OCI-LY3 (cell line): ENCODE results near the gene WLS.

Experiments used
- H2AFZ ChIP-seq: fragments of 200-600, 300-600 bp; shearing (Covaris generic); 2 replicates; pipeline ENCODE4 v1.6.0; 2014; ENCODE audit warnings: antibody characterized with exemption, low read depth, low read length
- H3K27ac ChIP-seq: fragments of 200-600, 300-600 bp; sonication (generic); 2 replicates; pipeline ENCODE4 v1.5.1; 2014; ENCODE audit warnings: mild to moderate bottlenecking, low read length, moderate library complexity, mixed read lengths
- H3K27me3 ChIP-seq: fragments of 200-600, 300-600 bp; sonication (generic); 2 replicates; pipeline ENCODE4 v1.6.1; 2014; ENCODE audit warnings: low read depth, low read length, mixed read lengths
- H3K36me3 ChIP-seq: fragments of 200-600, 300-600 bp; sonication (generic); replicated peaks from 2 replicates; pipeline ENCODE3; 2014; ENCODE audit warnings: low read depth, low read length, mixed read lengths
- H3K4me1 ChIP-seq: fragments of 300-600, 200-600 bp; sonication (generic); 2 replicates; pipeline ENCODE4 v1.6.1; 2014; ENCODE audit warnings: low read length, mixed read lengths
- H3K4me2 ChIP-seq: fragments of 200-600, 300-600 bp; sonication (generic); 2 replicates; pipeline ENCODE4 v1.6.1; 2014; ENCODE audit warnings: low read length, mixed read lengths
- H3K4me3 ChIP-seq: fragments of 300-600, 200-600 bp; sonication (generic); 2 replicates; pipeline ENCODE4 v1.5.1; 2014; ENCODE audit warnings: antibody characterized with exemption, mild to moderate bottlenecking, low read length, moderate library complexity
- H3K79me2 ChIP-seq: fragments of 300-600, 200-600 bp; shearing (Covaris generic); 2 replicates; pipeline ENCODE4 v1.6.1; 2014; ENCODE audit warnings: mild to moderate bottlenecking, low read length, mixed read lengths
- H3K9ac ChIP-seq: fragments of 300-600, 200-600 bp; shearing (Covaris generic); 2 replicates; pipeline ENCODE4 v1.6.0; 2014; ENCODE audit warnings: mild to moderate bottlenecking, low read length, moderate library complexity
- H3K9me3 ChIP-seq: fragments of 200-600, 300-600 bp; shearing (Covaris generic); 2 replicates; pipeline ENCODE4 v1.6.1; 2014; ENCODE audit warnings: low read length, mixed read lengths; ENCODE audit not compliant: insufficient read depth
- H4K20me1 ChIP-seq: fragments of 200-600, 300-600 bp; sonication (generic); 2 replicates; pipeline ENCODE4 v1.6.1; 2016; ENCODE audit warnings: low read length, mixed read lengths; ENCODE audit not compliant: insufficient read depth
- CTCF ChIP-seq: fragments of 200-600, 300-600 bp; sonication (generic); IDR thresholded peaks from 2 replicates; pipeline ENCODE4 v1.5.1; 2014; ENCODE audit warnings: antibody characterized with exemption, low read length, low read depth
- EZH2phosphoT487 ChIP-seq: fragments of 200-600 bp; shearing (Covaris generic); IDR thresholded peaks from 2 replicates; pipeline ENCODE4 v1.6.1; 2018; ENCODE audit warnings: antibody characterized with exemption, mixed run types, low read depth

Gene WLS

GRCh38 chr1:68206848-68207689 is 25.3 kb downstream of the WLS start:
- Histone ChIP-seq H3K9me3 (no peaks in the 10 kb centered on the region), H3K4me1 (peaks cover 5% of the 10 kb centered on the region), H3K79me2 (no peaks in the 10 kb centered on the region), H2AFZ (no peak overlapping the region), H4K20me1 (no peaks in the 10 kb centered on the region), H3K4me2 (no peak overlapping the region), H3K36me3 (no peaks in the 10 kb centered on the region), H3K27me3 (no peaks in the 10 kb centered on the region), H3K27ac (no peak overlapping the region), H3K4me3 (no peak overlapping the region), H3K9ac (no peak overlapping the region)
- TF ChIP-seq EZH2phosphoT487 = no peak
- TF ChIP-seq CTCF = no peak

GRCh38 chr1:68205794-68206358 is 26.4 kb downstream of the WLS start:
- no peak overlapping the region for H3K4me2 ChIP-seq
- TF ChIP-seq EZH2phosphoT487 (no peak), CTCF (no peak)
- no peak overlapping the region for H2AFZ ChIP-seq
- H3K36me3 ChIP-seq = no peaks in the 10 kb centered on the region
- peaks cover 5% of the 10 kb centered on the region for H3K4me1 ChIP-seq
- H3K9me3 ChIP-seq = no peaks in the 10 kb centered on the region
- no peak overlapping the region for H3K27ac ChIP-seq
- H3K79me2 ChIP-seq = no peaks in the 10 kb centered on the region
- no peaks in the 10 kb centered on the region for H3K27me3 ChIP-seq
- H3K4me3 ChIP-seq = no peak overlapping the region
- H3K9ac ChIP-seq = no peak overlapping the region
- H4K20me1 ChIP-seq = no peaks in the 10 kb centered on the region

- Histone ChIP-seq H3K4me2 (no peak overlapping the region), H3K9me3 (no peaks in the 10 kb centered on the region), H3K27me3 (no peaks in the 10 kb centered on the region), H3K79me2 (no peaks in the 10 kb centered on the region), H4K20me1 (no peaks in the 10 kb centered on the region), H3K9ac (no peak overlapping the region), H3K4me1 (peaks cover 5% of the 10 kb centered on the region), H3K27ac (no peak overlapping the region), H3K36me3 (no peaks in the 10 kb centered on the region), H3K4me3 (no peak overlapping the region), H2AFZ (no peak overlapping the region)
- no peak for TF ChIP-seq EZH2phosphoT487
- no peak for TF ChIP-seq CTCF
Observed at GRCh38 chr1:68204977-68205630, 27.2 kb downstream of the WLS start.

- Histone ChIP-seq H3K4me3 (no peak overlapping the region), H4K20me1 (no peaks in the 10 kb centered on the region), H3K27me3 (no peaks in the 10 kb centered on the region), H3K9me3 (no peaks in the 10 kb centered on the region), H3K36me3 (no peaks in the 10 kb centered on the region), H3K27ac (no peak overlapping the region), H3K4me1 (peaks cover 5% of the 10 kb centered on the region), H3K9ac (no peak overlapping the region), H3K4me2 (no peak overlapping the region), H3K79me2 (no peaks in the 10 kb centered on the region), H2AFZ (no peak overlapping the region)
- TF ChIP-seq CTCF (no peak), EZH2phosphoT487 (no peak)
Observed at GRCh38 chr1:68202239-68202832, 30.0 kb downstream of the WLS start.
